ENCODE results near the gene FCGR3B.
A peak's percentile ranks its signal among the peaks of the same experiment; 100 is the strongest.
"Not testable (repeated sequence)": the region's sequence is repeated elsewhere in the genome, so short reads cannot be mapped to it uniquely, and the experiment has no call there.

Gene FCGR3B

DNA sequence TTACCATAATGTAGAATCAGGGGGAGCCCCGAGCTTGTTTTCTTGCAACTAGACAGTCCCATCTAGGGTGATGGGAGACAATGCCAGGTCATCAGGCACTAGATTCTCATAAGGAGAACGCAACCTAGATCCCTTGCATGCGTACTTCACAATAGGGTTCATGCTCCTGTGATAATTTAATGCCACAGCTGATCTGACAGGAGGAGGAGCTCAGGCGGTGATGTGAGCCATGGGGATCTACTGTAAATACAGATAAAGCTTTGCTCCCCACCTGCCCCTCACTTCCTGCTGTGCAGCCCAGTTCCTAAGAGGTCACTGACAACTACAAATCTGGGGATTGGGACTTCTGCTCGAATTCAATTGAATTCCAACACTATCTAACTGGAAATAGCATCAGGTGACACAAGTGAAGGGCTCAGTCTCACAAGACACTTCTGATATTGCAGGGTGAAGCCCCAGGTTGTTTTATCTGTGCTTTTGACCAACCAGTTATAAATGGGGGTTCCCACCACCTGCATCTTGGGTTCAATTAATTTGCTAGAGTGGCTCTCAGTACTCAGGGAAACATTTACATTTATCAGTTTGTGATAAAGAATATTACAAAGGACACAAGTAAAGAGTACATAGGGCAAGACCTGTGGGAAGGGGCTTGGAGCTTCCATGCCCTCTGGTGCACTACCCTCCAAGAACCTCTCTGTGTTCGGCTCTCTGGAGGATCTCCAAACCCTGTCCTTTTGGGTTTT, 7.4 kb upstream of the FCGR3B start:
- not testable (repeated sequence) for DNase-seq

DNA sequence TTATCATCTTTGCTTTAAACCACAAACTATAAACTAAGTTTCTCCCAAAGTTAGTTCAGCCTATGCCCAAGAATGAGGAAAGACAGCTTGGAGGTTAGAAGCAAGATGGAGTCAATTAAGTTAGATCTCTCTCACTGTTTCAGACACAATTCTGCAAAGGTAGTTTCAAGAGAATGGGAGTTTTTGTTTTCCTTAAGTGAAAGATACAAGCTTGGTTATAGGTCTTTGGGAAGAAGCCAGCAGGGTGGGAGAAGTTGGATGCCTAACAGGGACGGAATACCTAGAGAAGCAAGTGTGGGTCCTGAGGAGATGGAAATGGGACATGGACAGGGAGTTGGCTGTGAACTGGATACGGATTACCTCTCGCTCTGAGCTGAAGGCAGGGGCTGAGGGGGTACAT, 6.0 kb upstream of the FCGR3B start:
- not testable (repeated sequence) for DNase-seq

DNA sequence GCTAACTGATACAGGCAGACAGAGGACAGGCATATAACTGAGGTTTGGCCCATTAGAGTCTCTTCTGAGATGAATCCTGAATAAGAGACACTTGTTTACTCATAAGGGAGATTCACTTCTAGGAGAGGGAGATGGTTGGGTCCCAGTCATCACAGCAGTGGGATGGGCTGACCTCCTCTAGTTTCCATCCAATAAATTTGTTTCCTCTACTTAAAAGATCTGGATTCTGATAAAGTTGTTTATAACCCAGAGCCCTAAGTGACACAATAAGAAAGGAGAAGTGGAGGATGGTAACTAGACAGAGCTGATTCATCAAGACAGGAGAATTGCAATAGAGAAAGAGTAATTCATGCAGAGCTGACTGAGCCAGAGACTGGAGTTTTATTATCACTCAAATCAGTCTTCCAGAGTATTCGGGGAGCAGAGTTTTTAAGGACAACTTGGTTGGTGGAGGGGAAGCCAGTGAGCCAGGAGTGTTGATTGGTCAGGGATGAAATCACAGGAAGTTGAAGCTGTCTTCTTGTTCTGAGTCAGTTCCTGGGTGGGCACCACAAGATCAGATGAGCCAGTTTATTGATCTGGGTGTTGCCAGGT, 5.3 kb upstream of the FCGR3B start:
- not testable (repeated sequence) for DNase-seq

DNA sequence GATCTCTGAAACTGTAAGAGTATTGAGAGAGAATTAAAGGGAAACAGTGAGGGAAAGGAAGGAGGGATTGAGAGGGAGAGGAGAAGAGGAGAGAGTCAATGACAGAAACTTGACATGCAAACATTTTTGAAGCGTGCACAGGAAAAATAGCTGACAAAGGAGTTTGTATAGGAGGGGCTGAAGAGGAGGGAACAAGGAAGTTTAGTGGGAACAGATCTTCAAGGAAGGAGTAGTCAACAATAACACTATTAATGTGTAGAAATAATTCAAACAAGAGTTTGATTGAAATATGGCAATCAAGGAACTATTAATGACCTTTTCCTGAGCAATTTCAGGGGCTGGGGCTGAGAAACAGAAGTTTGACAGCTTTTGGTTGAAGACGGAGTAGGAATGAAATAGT, 4.0 kb upstream of the FCGR3B start:
- DNase-seq, result not testable (repeated sequence)

DNA sequence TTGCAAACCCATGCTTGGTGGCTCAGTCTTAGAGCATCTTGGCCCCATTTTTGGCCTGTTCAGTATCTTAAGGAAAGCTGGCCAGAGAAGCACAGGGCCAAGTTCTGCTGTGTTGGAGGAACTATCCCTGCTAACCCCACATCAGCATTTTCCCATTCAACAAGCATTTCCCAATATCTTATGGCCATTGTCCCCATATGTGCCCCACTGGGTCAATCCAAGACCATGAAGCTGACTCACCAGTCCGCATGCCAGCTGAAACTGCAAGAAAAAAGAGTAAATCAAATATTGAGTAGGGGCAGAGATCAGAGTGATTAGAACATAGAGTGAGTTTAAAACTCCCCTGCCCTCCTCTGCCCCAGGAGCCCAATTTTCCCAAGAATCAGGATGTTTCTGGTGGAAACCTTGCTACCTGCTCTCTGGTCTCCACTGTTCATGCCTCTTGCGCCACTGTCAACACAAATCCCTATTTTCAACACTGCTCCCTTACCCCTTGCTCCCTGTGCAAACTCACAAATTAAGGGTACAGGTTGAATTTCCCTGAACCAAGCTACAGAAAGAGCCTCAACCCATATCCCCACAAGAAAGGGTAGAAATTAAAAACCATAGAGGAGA, 741 bp downstream of the FCGR3B start:
- not testable (repeated sequence) for DNase-seq

DNA sequence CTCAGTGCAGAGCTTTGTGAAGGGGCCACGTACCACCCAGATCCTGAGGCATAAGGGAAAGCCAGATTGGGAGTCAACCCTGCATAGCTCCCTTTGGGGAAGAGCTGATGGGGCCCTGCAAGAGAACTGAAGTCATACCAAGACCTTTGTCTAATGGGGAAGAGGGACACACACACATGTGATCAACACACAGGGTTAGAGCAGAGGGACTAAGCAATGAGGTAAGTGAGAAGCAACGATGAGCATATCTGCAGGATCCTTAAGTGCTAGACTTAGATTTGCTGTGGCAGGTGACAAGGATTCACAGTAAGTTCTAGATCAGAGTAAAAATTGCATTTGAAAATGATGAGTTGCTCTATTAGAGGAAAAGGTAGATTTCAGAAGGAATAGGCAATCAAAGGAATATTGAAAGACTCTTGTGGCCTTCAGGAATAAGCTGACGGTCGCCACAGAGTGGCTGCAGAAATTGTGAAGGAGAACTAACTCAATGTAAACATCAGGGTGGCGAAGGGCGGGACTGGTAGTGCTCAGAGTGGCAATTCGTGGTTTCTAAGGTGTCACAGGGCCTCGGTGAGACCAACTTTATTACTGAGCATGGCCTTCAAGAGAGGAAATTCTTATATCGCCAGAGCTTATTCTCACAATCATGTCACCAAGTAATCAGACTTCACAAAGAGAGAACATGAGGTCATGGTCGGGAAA, 4.4 kb downstream of the FCGR3B start:
- not testable (repeated sequence) for DNase-seq

DNA sequence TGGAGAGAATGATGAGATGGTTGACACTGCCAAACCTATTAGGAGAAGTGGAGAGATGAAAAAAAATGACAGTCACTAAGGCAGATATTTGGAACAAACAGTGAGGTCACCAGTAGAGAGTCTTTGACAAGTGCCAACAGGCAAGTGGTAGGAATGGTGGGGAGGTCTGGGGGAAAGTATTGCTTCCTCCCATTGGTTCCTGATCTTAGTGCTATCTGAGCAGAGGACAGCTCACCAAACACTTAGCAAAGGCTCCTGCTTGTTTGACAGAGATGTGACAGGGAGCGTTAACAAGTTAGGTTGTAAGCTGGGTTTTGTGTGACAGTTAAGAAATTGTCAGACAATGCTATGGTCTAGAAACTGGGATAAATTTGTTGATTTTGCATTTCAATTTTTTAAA, 6.4 kb downstream of the FCGR3B start:
- not testable (repeated sequence) for DNase-seq

DNA sequence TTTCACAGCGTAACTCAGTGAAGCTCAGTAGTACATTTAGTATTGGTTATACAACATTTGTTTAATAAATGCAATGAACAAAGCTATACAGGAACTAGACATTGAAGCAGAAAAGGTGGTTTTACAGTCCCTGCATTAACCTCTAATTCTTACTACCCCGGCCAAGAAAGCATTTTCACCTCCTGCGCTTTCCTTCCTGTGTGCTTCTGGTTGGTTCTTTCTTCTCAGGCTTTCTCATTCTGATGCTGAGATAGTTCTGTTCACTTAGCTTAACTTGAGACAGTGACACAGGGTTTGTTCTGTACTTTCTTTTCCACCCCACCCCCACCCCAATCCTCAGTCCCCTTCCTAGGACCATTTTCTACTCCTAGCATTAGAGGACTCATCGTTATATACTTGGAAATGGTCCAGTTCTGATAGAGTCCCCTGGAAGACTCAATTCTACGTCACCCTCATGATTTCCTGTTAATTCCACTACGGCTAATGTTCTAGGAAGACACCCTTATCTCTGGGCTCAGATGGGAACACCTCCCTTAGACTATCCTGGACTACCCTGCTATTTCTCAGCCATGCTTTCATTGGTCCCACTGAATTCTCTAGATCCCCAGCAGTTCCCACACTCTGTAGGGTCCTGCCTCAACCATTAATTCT, 7.5 kb downstream of the FCGR3B start:
- DNase-seq, result not testable (repeated sequence)

DNA sequence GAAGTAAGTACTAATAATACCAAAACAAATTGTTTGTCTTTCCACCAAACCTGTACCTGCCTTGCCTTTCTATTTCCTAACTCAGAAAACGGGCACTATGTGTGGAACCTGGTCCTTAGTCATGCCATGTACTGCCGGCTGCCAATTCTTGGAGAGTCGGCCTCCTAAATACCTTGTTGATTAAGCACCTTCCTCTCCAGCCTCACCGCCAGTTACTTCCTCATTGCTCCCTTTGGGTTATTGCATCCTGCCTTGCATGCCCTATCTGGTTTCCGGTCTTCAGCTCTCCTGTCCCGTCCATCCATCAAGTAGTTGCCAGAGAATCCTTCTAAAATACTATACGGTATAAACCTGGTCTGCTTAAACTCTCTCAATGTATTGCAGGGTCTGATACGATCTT, 8.9 kb downstream of the FCGR3B start:
- DNase-seq, result not testable (repeated sequence)

DNA sequence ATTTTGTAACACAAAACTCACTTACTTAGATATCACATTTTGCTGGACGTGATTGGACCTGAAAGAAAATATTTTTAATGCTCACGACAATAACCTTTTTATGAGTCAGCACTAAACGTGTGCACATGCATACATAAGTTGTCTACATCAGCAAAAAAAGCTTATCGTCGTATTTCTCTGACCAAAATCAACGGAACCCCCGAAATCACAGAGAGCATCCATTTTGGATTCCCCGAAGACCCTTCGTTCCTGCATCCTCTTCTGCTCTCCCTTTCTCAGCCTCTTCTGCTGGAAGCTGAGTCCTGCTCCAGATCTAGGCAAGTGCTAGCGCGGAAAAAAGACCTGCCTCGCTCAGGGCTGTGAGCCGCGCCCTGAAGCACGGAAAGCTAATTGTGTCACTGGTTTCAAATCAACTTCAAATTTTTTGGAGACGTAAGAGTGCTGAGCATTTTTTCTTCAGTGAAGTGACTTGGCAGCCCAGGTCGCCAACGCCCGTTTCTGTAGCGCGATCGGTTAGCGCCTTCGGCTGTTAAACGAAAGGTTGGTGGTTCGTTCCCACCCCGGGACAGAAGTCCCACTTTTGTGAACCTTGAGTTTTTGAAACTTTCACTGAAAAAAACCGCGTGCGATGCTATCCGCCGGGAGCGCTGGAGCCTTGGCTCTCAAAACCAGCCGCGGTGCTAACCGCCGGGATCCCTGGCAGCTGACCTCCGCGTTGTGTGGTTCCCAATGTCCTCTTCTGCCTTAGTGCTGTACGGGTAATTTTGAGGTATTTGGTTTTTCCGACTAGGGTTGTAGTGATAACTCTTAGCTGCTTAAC, 9.6 kb downstream of the FCGR3B start:
- DNase-seq, result peak; percentile 85

DNA sequence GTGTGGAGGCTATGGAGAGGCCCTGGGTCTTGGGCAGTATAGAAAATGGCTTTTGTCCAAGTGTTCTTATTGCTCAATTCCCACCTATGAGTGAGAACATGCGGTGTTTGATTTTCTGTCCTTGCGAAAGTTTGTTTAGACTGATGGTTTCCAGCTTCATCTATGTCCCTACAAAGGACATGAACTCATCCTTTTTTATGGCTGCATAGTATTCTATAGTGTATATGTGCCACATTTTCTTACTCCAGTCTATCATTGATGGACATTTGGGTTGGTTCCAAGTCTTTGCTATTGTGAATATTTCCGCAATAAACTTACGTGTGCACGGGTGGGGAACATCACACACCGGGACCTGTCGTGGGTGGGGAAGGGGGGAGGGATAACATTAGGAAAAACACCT, 10.6 kb downstream of the FCGR3B start:
- not testable (repeated sequence) for DNase-seq

DNA sequence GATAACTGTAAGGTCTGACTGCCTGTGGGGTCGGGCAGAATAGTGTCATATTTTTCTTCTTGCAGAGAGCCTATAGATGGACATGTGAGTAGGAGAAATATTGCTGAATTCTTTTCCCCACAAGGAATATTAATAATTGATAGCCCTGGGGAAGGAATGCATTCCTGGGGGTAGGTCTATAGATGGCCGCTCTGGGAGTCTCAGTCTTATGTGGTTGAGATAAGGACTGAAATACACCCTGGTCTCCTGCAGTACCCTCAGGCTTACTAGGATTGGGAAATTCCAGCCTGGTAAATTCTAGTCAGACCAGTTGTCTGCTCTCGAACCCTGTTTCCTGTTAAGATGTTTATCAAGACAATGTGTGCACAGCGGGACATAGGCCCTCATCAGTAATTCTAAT, 12.5 kb downstream of the FCGR3B start:
- DNase-seq, result not testable (repeated sequence)

DNA sequence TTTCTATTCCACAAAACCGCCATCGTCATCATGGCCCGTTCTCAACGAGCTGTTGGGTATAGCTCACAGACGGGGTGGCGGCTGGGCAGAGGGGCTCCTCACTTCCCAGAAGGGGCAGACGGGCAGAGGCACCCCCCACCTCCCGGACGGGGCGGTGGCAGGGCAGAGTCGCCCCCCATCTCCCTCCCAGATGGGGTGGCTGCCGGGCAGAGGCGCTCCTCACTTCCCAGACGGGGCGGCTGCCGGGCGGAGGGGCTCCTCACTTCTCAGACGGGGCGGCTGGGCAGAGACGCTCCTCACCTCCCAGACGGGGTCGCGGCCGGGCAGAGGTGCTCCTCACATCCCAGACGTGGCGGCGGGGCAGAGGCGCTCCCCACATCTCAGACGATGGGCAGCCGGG, 14.6 kb downstream of the FCGR3B start:
- DNase-seq, result not testable (repeated sequence)

DNA sequence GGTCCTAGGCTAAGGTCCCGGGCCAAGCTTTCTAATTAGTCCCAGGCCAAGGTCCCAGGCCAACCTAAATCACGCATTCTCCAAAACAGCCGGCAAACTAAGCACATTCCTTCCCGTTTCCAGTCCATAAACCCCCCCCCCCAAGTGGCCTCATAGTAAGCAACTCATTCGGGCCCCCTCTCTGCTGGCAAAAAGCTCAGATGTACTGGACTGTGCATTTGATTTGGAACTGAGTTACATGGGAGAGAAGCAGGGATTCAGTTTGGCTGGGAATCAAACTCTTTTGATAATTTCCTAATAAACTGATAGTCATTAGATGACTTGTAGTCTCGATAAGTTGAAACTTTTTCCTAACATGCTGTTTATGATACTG, 17.8 kb downstream of the FCGR3B start:
- not testable (repeated sequence) for DNase-seq

DNA sequence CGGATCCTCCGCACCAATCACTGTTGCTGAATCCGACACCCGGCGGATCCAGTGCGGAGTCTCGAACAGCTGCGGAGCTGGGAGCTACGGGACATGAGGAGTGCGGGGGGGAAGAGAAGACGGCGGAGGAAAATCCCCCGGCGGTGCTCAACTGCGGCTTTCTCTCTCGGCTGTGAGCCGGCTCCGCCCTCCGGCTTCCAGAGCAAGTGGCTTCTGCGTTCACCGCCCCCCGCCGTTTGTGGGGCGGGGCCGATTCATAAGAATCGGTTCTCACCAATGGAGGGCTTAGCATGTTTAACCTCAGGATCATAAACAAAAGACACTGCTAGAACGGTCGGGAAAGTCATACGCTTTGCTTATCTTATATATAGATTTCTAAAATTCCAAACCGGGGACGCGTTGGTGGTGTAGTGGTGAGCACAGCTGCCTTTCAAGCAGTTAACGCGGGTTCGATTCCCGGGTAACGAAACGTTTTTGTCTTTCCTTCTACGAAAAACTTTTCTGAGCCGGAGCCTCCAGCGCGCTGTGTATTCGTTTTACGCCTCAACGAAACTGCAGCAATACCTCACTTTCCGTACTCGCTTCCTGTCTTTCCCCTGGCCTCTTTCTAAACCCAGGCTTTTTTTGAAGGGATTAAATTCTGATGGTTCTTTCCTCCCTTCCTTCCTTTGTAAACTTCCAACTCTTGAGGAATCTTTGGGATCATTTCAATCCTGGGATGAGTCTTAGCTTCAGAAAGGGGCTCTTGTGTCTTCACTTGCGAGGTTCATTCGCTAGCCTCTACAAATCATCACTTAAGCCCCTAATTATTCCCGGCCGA, 18.4 kb downstream of the FCGR3B start:
- peak; percentile 92 for DNase-seq

DNA sequence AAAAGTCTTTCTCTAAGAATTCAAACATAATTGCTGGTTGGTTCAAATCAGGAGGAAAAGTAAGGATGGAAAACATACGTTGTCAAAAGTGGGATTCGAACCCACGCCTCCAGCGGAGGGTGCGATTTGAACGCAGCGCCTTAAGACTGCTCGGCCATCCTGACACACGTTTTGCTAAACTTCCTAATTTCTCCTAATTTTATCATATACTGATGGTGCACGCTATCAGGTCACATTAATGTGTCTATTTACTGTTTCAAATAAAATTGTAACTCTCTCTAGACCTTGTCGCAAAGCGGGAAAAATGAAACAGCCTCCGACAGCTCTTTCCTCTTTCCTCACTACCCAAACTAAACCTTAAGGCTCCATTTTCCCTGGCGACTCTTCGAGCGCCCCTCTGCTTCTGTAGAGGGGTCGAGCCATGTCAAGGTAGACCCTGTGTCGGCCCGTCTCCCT, 19.1 kb downstream of the FCGR3B start:
- peak; percentile 23 for DNase-seq

DNA sequence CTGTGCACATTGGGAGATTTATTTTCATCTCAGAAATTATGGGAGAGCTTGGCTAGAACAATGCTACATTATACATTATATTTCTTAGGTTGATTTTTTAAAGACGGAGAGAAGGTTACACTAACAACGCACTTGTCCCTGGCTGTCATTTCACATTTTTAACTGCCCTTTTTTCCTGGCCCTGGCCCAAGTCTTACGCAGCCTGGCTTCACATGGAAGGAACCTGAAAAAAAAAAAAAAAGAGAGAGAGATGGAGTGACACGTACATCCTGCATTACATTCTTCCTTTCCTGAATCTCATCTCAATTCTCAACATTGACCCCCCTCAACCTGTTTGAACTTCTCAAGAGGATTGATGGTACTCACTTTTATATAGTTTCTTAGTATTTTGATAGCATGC, 20.8 kb downstream of the FCGR3B start:
- DNase-seq, result not testable (repeated sequence)

DNA sequence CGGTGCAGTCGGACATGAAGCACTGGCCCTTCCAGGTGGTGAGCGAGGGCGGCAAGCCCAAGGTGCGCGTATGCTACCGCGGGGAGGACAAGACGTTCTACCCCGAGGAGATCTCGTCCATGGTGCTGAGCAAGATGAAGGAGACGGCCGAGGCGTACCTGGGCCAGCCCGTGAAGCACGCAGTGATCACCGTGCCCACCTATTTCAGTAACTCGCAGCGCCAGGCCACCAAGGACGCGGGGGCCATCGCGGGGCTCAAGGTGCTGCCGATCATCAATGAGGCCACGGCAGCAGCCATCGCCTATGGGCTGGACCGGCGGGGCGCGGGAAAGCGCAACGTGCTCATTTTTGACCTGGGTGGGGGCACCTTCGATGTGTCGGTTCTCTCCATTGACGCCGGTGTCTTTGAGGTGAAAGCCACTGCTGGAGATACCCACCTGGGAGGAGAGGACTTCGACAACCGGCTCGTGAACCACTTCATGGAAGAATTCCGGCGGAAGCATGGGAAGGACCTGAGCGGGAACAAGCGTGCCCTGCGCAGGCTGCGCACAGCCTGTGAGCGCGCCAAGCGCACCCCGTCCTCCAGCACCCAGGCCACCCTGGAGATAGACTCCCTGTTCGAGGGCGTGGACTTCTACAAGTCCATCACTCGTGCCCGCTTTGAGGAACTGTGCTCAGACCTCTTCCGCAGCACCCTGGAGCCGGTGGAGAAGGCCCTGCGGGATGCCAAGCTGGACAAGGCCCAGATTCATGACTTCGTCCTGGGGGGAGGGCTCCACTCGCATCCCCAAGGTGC, 24.2 kb downstream of the FCGR3B start:
- not testable (repeated sequence) for DNase-seq

DNA sequence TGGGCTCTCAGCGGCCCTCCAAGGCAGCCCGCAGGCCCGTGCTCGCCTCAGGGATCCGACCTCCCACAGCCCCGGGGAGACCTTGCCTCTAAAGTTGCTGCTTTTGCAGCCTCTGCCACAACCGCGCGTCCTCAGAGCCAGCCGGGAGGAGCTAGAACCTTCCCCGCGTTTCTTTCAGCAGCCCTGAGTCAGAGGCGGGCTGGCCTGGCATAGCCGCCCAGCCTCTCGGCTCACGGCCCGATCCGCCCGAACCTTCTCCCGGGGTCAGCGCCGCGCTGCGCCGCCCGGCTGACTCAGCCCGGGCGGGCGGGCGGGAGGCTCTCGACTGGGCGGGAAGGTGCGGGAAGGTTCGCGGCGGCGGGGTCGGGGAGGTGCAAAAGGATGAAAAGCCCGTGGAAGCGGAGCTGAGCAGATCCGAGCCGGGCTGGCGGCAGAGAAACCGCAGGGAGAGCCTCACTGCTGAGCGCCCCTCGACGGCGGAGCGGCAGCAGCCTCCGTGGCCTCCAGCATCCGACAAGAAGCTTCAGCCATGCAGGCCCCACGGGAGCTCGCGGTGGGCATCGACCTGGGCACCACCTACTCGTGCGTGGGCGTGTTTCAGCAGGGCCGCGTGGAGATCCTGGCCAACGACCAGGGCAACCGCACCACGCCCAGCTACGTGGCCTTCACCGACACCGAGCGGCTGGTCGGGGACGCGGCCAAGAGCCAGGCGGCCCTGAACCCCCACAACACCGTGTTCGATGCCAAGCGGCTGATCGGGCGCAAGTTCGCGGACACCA, 25.0 kb downstream of the FCGR3B start:
- peak; percentile 20 for DNase-seq
